ENCODE data around the gene AKR1C1.

DNA sequence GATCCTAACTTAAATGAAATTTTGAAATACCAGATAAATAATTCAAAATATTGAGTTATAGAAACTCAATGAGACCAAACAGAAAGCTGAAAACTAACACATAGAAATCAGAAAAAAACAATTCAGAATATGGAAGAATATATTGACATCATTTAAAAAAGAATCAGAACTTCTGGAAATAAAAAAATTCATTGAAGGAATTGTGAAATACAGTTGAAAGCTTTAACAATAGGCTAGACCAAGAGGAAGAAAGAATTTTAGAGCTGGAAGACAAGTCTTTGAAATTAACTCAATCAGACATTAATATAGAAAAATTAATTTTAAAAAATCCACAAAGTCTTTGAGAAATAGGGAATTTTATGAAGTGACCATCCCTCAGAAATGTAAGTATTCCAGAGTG, 36.8 kb upstream of the AKR1C1 start:
- TF ChIP-seq, protein P1, sequence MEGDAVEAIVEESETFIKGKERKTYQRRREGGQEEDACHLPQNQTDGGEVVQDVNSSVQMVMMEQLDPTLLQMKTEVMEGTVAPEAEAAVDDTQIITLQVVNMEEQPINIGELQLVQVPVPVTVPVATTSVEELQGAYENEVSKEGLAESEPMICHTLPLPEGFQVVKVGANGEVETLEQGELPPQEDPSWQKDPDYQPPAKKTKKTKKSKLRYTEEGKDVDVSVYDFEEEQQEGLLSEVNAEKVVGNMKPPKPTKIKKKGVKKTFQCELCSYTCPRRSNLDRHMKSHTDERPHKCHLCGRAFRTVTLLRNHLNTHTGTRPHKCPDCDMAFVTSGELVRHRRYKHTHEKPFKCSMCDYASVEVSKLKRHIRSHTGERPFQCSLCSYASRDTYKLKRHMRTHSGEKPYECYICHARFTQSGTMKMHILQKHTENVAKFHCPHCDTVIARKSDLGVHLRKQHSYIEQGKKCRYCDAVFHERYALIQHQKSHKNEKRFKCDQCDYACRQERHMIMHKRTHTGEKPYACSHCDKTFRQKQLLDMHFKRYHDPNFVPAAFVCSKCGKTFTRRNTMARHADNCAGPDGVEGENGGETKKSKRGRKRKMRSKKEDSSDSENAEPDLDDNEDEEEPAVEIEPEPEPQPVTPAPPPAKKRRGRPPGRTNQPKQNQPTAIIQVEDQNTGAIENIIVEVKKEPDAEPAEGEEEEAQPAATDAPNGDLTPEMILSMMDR (IDR thresholded peaks at IDR 0.05; ENCODE audit: borderline replicate concordance, extremely low read depth, low read length, poor library complexity, severe bottlenecking) = no peak
- no peak for TF ChIP-seq EZH2 (IDR thresholded peaks at IDR 0.05; ENCODE audit: borderline replicate concordance, low read depth, low read length, severe bottlenecking)

All from DND-41 (cell line).